ENCODE data around the gene EIF3D.
"Not testable (repeated sequence)": the region's sequence is repeated elsewhere in the genome, so short reads cannot be mapped to it uniquely, and the experiment has no call there.

DNA sequence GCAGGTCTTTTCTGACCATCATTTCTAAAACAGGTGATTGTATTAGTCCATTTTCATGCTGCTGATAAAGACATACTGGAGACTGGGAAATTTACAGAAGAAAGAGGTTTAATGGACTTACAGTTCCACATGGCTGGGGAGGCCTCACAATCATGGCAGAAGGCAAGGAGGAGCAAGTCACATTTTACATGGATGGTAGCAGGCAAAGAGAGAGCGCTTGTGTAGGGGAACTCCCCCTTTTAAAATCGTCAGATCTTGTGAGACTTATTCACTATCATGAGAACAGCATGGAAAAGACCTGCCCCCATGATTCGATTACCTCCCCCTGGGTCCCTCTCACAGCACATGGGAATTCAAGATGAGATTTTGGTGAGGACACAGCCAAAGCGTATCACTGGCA lies 4.4 kb upstream of the EIF3D start:
- TF ChIP-seq, protein P1, sequence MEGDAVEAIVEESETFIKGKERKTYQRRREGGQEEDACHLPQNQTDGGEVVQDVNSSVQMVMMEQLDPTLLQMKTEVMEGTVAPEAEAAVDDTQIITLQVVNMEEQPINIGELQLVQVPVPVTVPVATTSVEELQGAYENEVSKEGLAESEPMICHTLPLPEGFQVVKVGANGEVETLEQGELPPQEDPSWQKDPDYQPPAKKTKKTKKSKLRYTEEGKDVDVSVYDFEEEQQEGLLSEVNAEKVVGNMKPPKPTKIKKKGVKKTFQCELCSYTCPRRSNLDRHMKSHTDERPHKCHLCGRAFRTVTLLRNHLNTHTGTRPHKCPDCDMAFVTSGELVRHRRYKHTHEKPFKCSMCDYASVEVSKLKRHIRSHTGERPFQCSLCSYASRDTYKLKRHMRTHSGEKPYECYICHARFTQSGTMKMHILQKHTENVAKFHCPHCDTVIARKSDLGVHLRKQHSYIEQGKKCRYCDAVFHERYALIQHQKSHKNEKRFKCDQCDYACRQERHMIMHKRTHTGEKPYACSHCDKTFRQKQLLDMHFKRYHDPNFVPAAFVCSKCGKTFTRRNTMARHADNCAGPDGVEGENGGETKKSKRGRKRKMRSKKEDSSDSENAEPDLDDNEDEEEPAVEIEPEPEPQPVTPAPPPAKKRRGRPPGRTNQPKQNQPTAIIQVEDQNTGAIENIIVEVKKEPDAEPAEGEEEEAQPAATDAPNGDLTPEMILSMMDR (tag by site-specific recombination; IDR thresholded peaks at IDR 0.05) = not testable (repeated sequence)
- not testable (repeated sequence) for TF ChIP-seq ZNF24 (tag by site-specific recombination; IDR thresholded peaks at IDR 0.05); ZNF670 (tag by site-specific recombination; IDR thresholded peaks at IDR 0.05; ENCODE audit: low read depth); ZNF274 (IDR thresholded peaks at IDR 0.05; ENCODE audit: low read length); ZNF274 (tag by site-specific recombination; IDR thresholded peaks at IDR 0.05; ENCODE audit: borderline replicate concordance); ZNF473 (tag by site-specific recombination; IDR thresholded peaks at IDR 0.05)
